Activated CD4-positive, alpha-beta T cell treated with anti-CD3 and anti-CD28 coated beads, Interleukin-2, amount 10 ng/mL, durations not matched to agents 24 days and 14 days (primary cell): ENCODE data around the gene FBXL7. TPM values are rescaled to one million over a fixed set of nuclear protein-coding genes. Genes with fewer than 3 reads are reported as not detected.

ENCODE experiments used
- DNase-seq: peaks from one replicate; pipeline ENCODE4 v3.0.0; 2022
- H3K27ac Mint-ChIP-seq: one replicate; pipeline ENCODE4 v1.8.0; 2022; ENCODE audit warnings: mild to moderate bottlenecking, mixed read lengths
- H3K27me3 Mint-ChIP-seq: one replicate; pipeline ENCODE4 v1.8.0; 2022; ENCODE audit warnings: mixed read lengths
- H3K36me3 Mint-ChIP-seq: one replicate; pipeline ENCODE4 v1.8.0; 2022; ENCODE audit warnings: low read depth, mild to moderate bottlenecking, mixed read lengths
- H3K4me1 Mint-ChIP-seq: one replicate; pipeline ENCODE4 v1.8.0; 2021; ENCODE audit warnings: mixed read lengths
- H3K4me3 Mint-ChIP-seq: one replicate; pipeline ENCODE4 v1.8.0; 2022; ENCODE audit warnings: mild to moderate bottlenecking, moderate library complexity, mixed read lengths
- H3K9me3 Mint-ChIP-seq: one replicate; pipeline ENCODE4 v1.8.0; 2021; ENCODE audit warnings: mixed read lengths
- intact Hi-C: fragments of 100-400 bp; cut with micrococcal nuclease; formaldehyde crosslinking; loops from one replicate; pipeline ENCODE4 v1.15.1; 2023
- total RNA-seq: library from RNA; stranded (reverse); gene quantifications from 2 replicates; pipeline ENCODE4 v1.2.3, GENCODE V29; 2022

FBXL7 gene
- total RNA-seq, 1 donor from 2014 or later: not detected

DNA sequence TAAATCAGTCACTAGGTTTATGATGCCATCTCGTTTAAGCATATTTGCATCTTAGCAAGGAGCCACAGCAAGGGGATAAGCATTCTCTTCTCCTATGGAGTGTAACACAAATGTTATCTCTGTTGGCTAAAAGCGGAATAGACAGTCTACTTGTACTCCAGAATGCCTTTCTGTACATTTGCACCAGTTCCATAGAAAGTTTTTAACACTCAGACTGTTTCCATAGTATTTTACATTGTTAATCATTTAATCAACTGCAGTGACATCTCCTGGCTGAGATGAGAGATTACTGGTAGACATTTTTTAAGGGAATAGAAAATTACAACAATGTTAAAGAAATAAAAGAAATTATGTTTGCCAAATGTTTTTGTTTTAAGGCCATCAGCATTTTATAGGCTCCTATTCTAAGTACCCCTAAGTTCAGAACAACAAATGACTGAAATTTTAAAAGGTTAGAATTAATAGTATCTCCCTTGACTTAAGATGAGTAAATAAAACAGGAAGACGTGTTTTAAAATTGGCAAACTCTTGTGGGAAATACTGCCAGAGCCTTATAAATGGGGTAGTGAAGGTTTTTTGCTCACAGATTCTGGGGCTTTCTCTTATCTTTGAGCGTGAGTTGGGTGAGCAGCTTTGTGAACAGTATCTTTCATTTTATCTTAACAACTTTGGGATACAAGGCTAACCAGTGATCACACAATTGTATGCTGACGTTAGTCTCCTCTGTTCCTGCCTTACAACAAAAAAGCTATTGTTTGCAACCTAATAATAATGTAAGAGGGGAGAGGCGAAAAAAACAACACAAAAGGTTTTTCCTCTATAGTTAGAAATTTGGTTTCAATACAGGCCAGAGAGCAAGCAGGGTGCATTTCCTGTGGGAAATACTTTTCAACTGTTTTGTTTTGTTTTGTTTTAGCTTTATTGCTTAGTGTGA, 294.3 kb downstream of the FBXL7 start:
- no peaks in the 10 kb centered on the region for H3K27me3 Mint-ChIP-seq
- no peak for DNase-seq
- no peaks in the 10 kb centered on the region for H3K9me3 Mint-ChIP-seq
- no peaks in the 10 kb centered on the region for H3K36me3 Mint-ChIP-seq
- no peaks in the 10 kb centered on the region for H3K4me1 Mint-ChIP-seq
- no peak overlapping the region for H3K27ac Mint-ChIP-seq
- intact Hi-C loops: no loop called here
- H3K4me3 Mint-ChIP-seq: no peak overlapping the region

GRCh38 chr5:15796096-15796495, 296.1 kb downstream of the FBXL7 start:
- Mint-ChIP-seq H3K4me3 (no peak overlapping the region), H3K27me3 (no peaks in the 10 kb centered on the region), H3K27ac (no peak overlapping the region), H3K9me3 (no peaks in the 10 kb centered on the region), H3K4me1 (no peaks in the 10 kb centered on the region), H3K36me3 (no peaks in the 10 kb centered on the region)
- intact Hi-C loops: no loop called here
- no peak for DNase-seq

- Mint-ChIP-seq H3K4me3 (no peak overlapping the region), H3K9me3 (no peaks in the 10 kb centered on the region), H3K36me3 (no peaks in the 10 kb centered on the region), H3K4me1 (no peaks in the 10 kb centered on the region), H3K27me3 (no peaks in the 10 kb centered on the region), H3K27ac (no peak overlapping the region)
- intact Hi-C loops: no loop called here
- DNase-seq: no peak
These were observed 296.6 kb downstream of the FBXL7 start for GRCh38 chr5:15796557-15796956.

- no peaks in the 10 kb centered on the region for H3K4me1 Mint-ChIP-seq
- intact Hi-C loops: no loop called here
- no peaks in the 10 kb centered on the region for H3K36me3 Mint-ChIP-seq
- H3K9me3 Mint-ChIP-seq: peaks cover 2% of the 10 kb centered on the region
- no peaks in the 10 kb centered on the region for H3K27me3 Mint-ChIP-seq
- DNase-seq: no peak
- H3K4me3 Mint-ChIP-seq: no peak overlapping the region
- no peak overlapping the region for H3K27ac Mint-ChIP-seq
These were observed 297.1 kb downstream of the FBXL7 start for GRCh38 chr5:15797116-15797515.

DNA sequence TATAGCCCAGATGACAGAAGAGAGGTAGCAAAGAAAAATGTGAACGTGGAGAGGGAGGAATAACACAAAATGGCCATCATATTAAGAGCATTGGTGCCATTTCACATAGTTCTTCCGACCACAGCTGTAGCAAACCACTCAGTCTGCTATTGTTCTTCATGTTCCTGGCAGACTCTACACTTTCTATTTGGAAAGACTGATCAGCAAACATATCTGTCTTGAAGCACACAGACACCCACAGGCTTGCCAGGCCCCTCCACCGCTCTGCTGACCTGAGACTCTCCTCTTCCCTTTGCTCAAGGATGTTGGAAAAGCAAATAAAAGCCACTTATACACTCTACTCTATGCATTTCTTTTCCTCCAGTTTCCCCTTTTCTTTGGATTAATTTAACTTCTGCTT, 298.0 kb downstream of the FBXL7 start:
- intact Hi-C loops: no loop called here

GRCh38 chr5:15799014-15799413, 299.0 kb downstream of the FBXL7 start:
- Mint-ChIP-seq H3K27me3 (no peaks in the 10 kb centered on the region), H3K36me3 (no peaks in the 10 kb centered on the region)

More for the DNA sequence above, 298.0 kb downstream of the FBXL7 start:
- Mint-ChIP-seq H3K4me1 (no peaks in the 10 kb centered on the region), H3K36me3 (no peaks in the 10 kb centered on the region), H3K4me3 (no peak overlapping the region), H3K27ac (no peak overlapping the region), H3K9me3 (peaks cover 4% of the 10 kb centered on the region), H3K27me3 (no peaks in the 10 kb centered on the region)
- no peak for DNase-seq

GRCh38 chr5:15799612-15800011, 299.6 kb downstream of the FBXL7 start:
- no peak overlapping the region for H3K27ac Mint-ChIP-seq
- no peak for DNase-seq
- intact Hi-C loops: no loop called here
- peaks cover 4% of the 10 kb centered on the region for H3K9me3 Mint-ChIP-seq
- H3K4me1 Mint-ChIP-seq: no peaks in the 10 kb centered on the region
- H3K36me3 Mint-ChIP-seq: no peaks in the 10 kb centered on the region
- no peak overlapping the region for H3K4me3 Mint-ChIP-seq
- no peaks in the 10 kb centered on the region for H3K27me3 Mint-ChIP-seq

More at GRCh38 chr5:15799014-15799413, 299.0 kb downstream of the FBXL7 start:
- Mint-ChIP-seq H3K4me1 (no peaks in the 10 kb centered on the region), H3K4me3 (no peak overlapping the region), H3K27ac (no peak overlapping the region), H3K9me3 (peaks cover 4% of the 10 kb centered on the region)
- intact Hi-C loops: no loop called here
- no peak for DNase-seq

- peaks cover 7% of the 10 kb centered on the region for H3K9me3 Mint-ChIP-seq
- intact Hi-C loops: no loop called here
- H3K4me1 Mint-ChIP-seq: no peaks in the 10 kb centered on the region
- no peak overlapping the region for H3K27ac Mint-ChIP-seq
- no peak for DNase-seq
- H3K27me3 Mint-ChIP-seq: no peaks in the 10 kb centered on the region
- H3K4me3 Mint-ChIP-seq: no peak overlapping the region
- H3K36me3 Mint-ChIP-seq: no peaks in the 10 kb centered on the region
These were observed 303.3 kb downstream of the FBXL7 start for GRCh38 chr5:15803280-15803679.

DNA sequence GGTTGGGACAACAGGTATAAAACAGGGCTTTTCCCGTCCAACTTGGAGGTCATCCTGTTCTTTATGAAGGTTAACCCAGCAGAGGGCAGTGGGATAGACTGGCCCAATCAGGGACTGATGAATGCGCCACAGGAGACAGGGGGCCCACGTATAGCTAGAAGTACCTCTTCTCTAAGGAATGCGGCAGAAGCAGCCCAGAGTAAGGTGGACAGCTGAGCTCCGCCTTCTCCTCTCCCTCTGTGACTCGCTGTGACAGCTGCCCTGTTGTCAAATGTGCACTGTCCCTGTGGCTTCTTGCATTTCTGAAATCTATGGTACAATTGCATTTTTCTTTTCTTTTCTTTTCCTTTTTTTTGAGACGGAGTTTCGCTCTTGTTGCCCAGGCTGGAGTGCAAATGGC, 306.6 kb downstream of the FBXL7 start:
- Mint-ChIP-seq H3K4me3 (no peak overlapping the region), H3K4me1 (no peaks in the 10 kb centered on the region), H3K27me3 (no peaks in the 10 kb centered on the region), H3K9me3 (peaks cover 7% of the 10 kb centered on the region), H3K27ac (no peak overlapping the region), H3K36me3 (no peaks in the 10 kb centered on the region)
- no peak for DNase-seq
- intact Hi-C loops: no loop called here

GRCh38 chr5:15807248-15807647, 307.3 kb downstream of the FBXL7 start:
- Mint-ChIP-seq H3K27ac (no peak overlapping the region), H3K4me3 (no peak overlapping the region), H3K36me3 (no peaks in the 10 kb centered on the region), H3K9me3 (peaks cover 4% of the 10 kb centered on the region), H3K4me1 (no peaks in the 10 kb centered on the region), H3K27me3 (no peaks in the 10 kb centered on the region)
- intact Hi-C loops: no loop called here
- DNase-seq: no peak

GRCh38 chr5:15807871-15808270, 307.9 kb downstream of the FBXL7 start:
- Mint-ChIP-seq H3K4me3 (no peak overlapping the region), H3K9me3 (peaks cover 4% of the 10 kb centered on the region), H3K27ac (no peak overlapping the region), H3K36me3 (no peaks in the 10 kb centered on the region), H3K27me3 (no peaks in the 10 kb centered on the region), H3K4me1 (no peaks in the 10 kb centered on the region)
- intact Hi-C loops: no loop called here
- no peak for DNase-seq

DNA sequence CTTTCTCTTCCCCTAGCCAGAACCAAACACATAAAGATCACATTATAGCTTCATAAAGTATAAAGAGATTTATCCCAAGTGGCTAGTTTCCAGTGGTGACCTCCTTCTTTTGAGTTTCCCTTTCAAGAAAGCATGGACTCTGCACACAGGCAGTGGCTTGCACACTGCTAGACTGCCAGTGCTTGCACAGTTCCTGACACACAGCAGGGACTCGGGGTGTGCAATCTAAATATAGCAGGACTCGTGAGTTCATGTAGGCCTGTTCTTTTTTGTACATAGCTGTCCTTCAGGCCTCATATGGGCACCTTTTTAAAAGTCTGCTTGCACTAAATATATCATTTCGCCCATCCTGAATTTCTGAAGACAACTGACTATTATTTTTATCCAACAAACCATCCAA, 308.6 kb downstream of the FBXL7 start:
- intact Hi-C loops: no loop called here
- peaks cover 4% of the 10 kb centered on the region for H3K9me3 Mint-ChIP-seq
- no peak overlapping the region for H3K27ac Mint-ChIP-seq
- DNase-seq: no peak
- H3K36me3 Mint-ChIP-seq: no peaks in the 10 kb centered on the region
- H3K27me3 Mint-ChIP-seq: no peaks in the 10 kb centered on the region
- H3K4me3 Mint-ChIP-seq: no peak overlapping the region
- no peaks in the 10 kb centered on the region for H3K4me1 Mint-ChIP-seq

GRCh38 chr5:15819617-15820016, 319.6 kb downstream of the FBXL7 start:
- peaks cover 4% of the 10 kb centered on the region for H3K9me3 Mint-ChIP-seq
- H3K4me3 Mint-ChIP-seq: no peak overlapping the region
- no peaks in the 10 kb centered on the region for H3K36me3 Mint-ChIP-seq
- H3K27ac Mint-ChIP-seq: no peak overlapping the region
- intact Hi-C loops: no loop called here
- no peaks in the 10 kb centered on the region for H3K4me1 Mint-ChIP-seq
- DNase-seq: no peak
- H3K27me3 Mint-ChIP-seq: no peaks in the 10 kb centered on the region

GRCh38 chr5:15821506-15821905, 321.5 kb downstream of the FBXL7 start:
- no peaks in the 10 kb centered on the region for H3K36me3 Mint-ChIP-seq
- intact Hi-C loops: no loop called here

DNA sequence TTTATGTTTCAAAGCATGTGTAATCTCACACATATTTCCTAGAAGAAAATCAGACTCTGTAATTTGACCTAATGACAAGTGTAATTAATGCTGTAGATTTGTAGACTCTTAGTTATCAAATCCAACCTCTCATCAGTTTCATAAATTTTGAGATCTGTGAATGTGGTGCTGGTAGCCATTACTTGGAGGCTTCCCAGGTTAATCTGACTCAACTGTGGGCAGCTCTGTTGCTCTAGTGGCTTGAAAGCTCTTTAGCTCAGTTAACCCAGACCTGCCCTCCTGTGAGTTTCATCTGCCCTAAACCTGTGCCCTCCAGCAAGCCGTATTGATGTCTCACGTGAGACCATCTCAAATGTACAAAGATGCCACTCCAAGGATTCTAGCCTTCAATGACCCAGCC, 323.4 kb downstream of the FBXL7 start:
- H3K27ac Mint-ChIP-seq: no peak overlapping the region
- H3K9me3 Mint-ChIP-seq: no peaks in the 10 kb centered on the region
- no peaks in the 10 kb centered on the region for H3K36me3 Mint-ChIP-seq
- H3K27me3 Mint-ChIP-seq: no peaks in the 10 kb centered on the region
- H3K4me3 Mint-ChIP-seq: no peak overlapping the region
- intact Hi-C loops: no loop called here
- no peaks in the 10 kb centered on the region for H3K4me1 Mint-ChIP-seq
- no peak for DNase-seq

More at GRCh38 chr5:15821506-15821905, 321.5 kb downstream of the FBXL7 start:
- DNase-seq: no peak
- no peak overlapping the region for H3K4me3 Mint-ChIP-seq
- H3K27ac Mint-ChIP-seq: no peak overlapping the region
- H3K4me1 Mint-ChIP-seq: no peaks in the 10 kb centered on the region
- no peaks in the 10 kb centered on the region for H3K9me3 Mint-ChIP-seq
- no peaks in the 10 kb centered on the region for H3K27me3 Mint-ChIP-seq
